Left ventricle myocardium inferior (tissue), 1 donor: ENCODE measurements around the gene TBC1D21. TPM values are rescaled to one million over a fixed set of nuclear protein-coding genes. Genes with fewer than 3 reads are reported as not detected.

Source experiments
- DNase-seq: peaks from one replicate; pipeline ENCODE4 v3.0.0-alpha.2; 2020
- H3K27ac ChIP-seq: fragments of 200-600 bp; replicated peaks from 2 replicates; pipeline ENCODE4 v1.8.0; 2021
- H3K27me3 ChIP-seq: fragments of 200-600 bp; 2 replicates; pipeline ENCODE4 v1.8.0; 2021; ENCODE audit warnings: low read depth
- H3K36me3 ChIP-seq: fragments of 200-600 bp; 2 replicates; pipeline ENCODE4 v1.8.0; 2021
- H3K4me1 ChIP-seq: fragments of 200-600 bp; 2 replicates; pipeline ENCODE4 v1.8.0; 2021
- H3K4me3 ChIP-seq: fragments of 200-600 bp; 2 replicates; pipeline ENCODE4 v1.8.0; 2021; ENCODE audit warnings: mild to moderate bottlenecking, moderate library complexity
- H3K9me3 ChIP-seq: fragments of 200-600 bp; replicated peaks from 2 replicates; pipeline ENCODE4 v1.8.0; 2021
- intact Hi-C: fragments of 100-400 bp; cut with micrococcal nuclease; formaldehyde crosslinking; loops from one replicate; pipeline ENCODE4 v1.11.0; 2022
- total RNA-seq: library from RNA; stranded (reverse); fragmentation: NEBNext Ultra II Directional; extraction: Animal tissue kit (Norgen Biotek cat#: 25700); gene quantifications from one replicate; pipeline ENCODE4 v1.2.1, GENCODE V29; 2021
- TF ChIP-seq, protein P1 (sequence below): fragments of 200-600 bp; IDR thresholded peaks from 2 replicates; pipeline ENCODE4 v1.8.0; 2021; ENCODE audit warnings: antibody characterized with exemption, mild to moderate bottlenecking, borderline replicate concordance
- donor health status: DM: no; HTN: yes; CAD: no; lungs with severe emphysema.

Gene TBC1D21
- total RNA-seq, 1 donor from 2014 or later: not detected

DNA sequence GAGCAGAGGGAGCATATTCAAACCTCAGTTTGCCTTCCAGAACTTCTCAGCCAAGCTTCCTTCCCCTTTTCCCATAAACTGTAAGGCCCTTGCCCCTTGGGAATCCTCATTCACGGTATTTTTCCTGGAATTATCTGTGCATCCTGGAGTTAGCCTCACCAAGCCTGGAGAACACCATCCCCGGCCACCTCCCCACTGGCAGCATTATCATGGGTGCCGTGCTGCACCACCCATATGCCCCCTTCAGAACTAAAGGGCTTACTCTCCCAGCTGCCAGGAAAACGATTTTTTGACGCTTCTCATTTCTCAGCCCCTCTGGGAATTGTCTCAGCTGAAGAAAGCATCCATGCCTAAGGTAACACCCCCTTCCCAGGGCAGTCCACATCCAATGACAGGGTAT lies 20.9 kb upstream of the TBC1D21 start:
- no peak overlapping the region for H3K4me3 ChIP-seq
- H3K4me1 ChIP-seq: peaks cover 21% of the 10 kb centered on the region
- no peak overlapping the region for H3K27ac ChIP-seq
- TF ChIP-seq, protein P1, sequence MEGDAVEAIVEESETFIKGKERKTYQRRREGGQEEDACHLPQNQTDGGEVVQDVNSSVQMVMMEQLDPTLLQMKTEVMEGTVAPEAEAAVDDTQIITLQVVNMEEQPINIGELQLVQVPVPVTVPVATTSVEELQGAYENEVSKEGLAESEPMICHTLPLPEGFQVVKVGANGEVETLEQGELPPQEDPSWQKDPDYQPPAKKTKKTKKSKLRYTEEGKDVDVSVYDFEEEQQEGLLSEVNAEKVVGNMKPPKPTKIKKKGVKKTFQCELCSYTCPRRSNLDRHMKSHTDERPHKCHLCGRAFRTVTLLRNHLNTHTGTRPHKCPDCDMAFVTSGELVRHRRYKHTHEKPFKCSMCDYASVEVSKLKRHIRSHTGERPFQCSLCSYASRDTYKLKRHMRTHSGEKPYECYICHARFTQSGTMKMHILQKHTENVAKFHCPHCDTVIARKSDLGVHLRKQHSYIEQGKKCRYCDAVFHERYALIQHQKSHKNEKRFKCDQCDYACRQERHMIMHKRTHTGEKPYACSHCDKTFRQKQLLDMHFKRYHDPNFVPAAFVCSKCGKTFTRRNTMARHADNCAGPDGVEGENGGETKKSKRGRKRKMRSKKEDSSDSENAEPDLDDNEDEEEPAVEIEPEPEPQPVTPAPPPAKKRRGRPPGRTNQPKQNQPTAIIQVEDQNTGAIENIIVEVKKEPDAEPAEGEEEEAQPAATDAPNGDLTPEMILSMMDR: no peak
- H3K36me3 ChIP-seq: no peaks in the 10 kb centered on the region
- no peak for DNase-seq
- intact Hi-C loops: no loop called here
- no peaks in the 10 kb centered on the region for H3K9me3 ChIP-seq
- peaks cover 16% of the 10 kb centered on the region for H3K27me3 ChIP-seq

DNA sequence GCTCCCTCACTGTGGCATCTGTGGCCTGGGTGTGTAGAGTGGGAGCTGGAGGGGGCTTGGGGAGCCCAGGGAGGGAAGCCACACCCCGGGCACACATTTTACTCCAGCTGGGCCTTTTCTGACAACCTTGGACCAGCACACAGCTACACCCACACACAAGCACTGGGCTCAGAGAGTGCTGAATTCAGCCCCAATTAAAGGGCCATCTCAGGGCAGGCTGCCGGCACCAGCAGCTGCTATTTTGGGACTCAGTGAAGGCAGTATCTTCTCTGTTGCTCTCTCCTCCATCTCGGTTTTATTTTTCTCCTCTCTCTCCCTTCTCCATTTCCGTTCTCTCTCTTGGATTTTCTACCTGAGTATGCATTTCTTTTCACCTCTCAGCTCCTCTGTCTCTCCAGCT lies 19.1 kb upstream of the TBC1D21 start:
- H3K4me1 ChIP-seq: peaks cover 21% of the 10 kb centered on the region
- H3K9me3 ChIP-seq: no peaks in the 10 kb centered on the region
- H3K27ac ChIP-seq: no peak overlapping the region
- peaks cover 9% of the 10 kb centered on the region for H3K27me3 ChIP-seq
- H3K36me3 ChIP-seq: no peaks in the 10 kb centered on the region
- intact Hi-C loops: no loop called here
- no peak for DNase-seq
- TF ChIP-seq, protein P1: no peak
- no peak overlapping the region for H3K4me3 ChIP-seq

DNA sequence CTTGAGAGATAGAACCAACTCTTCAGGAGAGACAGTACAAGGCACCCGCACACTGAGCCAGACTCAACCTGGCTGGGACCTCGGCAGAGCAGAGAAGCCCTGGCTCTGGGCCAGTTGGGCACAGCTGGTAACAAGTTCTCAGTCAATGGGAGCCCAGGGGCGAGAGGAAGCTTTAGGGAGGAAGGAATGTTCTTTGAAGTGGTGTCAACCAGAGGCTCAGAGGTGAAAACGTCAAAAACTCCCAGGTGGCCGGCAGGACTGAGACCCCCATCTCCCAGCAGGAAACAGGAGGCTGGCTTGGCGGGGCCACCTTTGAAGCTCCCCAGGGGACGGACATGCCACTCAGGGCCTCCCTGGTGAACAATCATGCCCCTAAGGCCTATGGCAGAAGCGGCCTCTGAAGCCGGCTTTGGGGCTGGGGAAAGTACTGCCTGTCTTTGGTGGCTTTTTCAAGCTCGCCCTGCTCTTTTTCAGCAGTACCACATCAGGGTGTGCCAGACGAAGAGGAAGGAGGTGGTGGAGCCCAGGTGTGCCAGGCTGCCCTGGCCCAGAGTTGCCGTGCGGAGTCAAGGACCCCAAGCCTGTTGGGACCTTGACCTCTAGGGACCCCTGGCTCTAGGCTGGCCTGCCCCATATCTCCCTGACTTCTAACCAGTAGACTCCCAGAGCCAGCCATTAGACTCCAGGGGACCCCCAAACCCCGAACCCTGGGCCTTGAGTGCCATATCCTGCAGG lies 16.7 kb upstream of the TBC1D21 start:
- H3K27me3 ChIP-seq: peaks cover 10% of the 10 kb centered on the region
- TF ChIP-seq, protein P1: no peak

DNA sequence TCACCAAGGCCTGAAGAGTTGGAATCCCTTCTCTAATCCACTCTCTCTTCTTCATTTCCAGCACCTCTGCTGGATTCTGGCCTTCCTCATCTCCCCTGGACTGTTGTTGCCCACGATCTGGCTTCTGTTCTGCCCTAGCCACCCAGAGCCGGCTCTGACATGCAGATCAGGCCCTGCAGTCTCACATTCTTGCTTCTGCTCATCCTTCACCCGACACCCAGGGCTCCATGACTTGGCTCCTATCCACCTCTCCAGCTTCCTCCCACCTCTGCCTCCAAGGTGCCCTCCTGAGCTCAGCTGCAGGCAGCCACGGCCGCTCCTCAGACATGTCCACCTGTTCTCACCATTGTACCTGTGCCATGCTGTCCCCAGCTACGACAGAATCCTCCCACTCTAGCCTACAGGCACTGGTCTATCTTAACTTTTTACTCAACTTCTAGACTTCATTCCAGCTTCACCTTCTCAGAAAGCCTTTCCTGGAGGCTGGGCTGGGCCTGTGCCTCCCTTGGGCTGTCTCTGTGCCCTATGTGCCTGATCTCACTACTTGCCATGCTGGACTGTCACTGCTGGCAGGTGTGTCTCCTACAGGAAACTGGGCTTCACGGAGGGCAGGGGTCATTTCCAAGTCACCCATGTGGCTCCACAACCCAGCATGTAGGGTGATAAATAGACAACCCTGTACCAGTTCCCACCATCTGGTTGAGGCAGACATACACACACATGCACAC lies 16.0 kb upstream of the TBC1D21 start:
- Histone ChIP-seq H3K4me1 (peaks cover 21% of the 10 kb centered on the region), H3K27me3 (peaks cover 10% of the 10 kb centered on the region), H3K4me3 (no peak overlapping the region), H3K27ac (no peak overlapping the region), H3K36me3 (no peaks in the 10 kb centered on the region), H3K9me3 (no peaks in the 10 kb centered on the region)
- TF ChIP-seq, protein P1: no peak
- DNase-seq: no peak
- intact Hi-C loops: no loop called here

More for the DNA sequence above, 16.7 kb upstream of the TBC1D21 start:
- DNase-seq: peak; percentile 60
- Histone ChIP-seq H3K4me1 (peaks cover 21% of the 10 kb centered on the region), H3K9me3 (no peaks in the 10 kb centered on the region), H3K27ac (no peak overlapping the region), H3K4me3 (no peak overlapping the region), H3K36me3 (no peaks in the 10 kb centered on the region)
- intact Hi-C loops: no loop called here

DNA sequence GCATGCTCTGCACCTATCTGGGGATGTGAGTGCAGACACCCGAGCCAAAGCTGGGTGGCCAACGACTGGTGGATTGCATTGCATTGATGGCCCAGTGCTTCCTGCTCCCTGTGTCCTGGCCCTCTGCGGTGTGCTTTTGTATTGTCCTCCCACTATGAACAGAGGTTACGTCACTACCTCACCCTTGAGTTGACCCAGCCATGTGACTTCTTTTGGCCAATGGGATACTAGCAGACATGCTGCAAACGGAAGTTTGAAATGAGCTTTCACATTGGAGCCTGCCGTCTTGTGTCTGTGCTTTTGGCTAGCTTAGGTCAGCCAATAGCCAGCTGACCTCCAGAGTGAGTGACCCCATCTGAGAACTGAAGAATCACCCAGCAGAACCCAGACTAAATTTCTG lies 15.3 kb upstream of the TBC1D21 start:
- DNase-seq: no peak
- TF ChIP-seq, protein P1: no peak
- H3K4me1 ChIP-seq: peaks cover 21% of the 10 kb centered on the region
- no peak overlapping the region for H3K4me3 ChIP-seq
- no peaks in the 10 kb centered on the region for H3K36me3 ChIP-seq
- no peaks in the 10 kb centered on the region for H3K9me3 ChIP-seq
- intact Hi-C loops: no loop called here
- H3K27ac ChIP-seq: no peak overlapping the region
- H3K27me3 ChIP-seq: peaks cover 10% of the 10 kb centered on the region
